ENCODE results near the gene TBC1D22A. TPM values are rescaled to one million over a fixed set of nuclear protein-coding genes. Genes with fewer than 3 reads are reported as not detected.

Gene TBC1D22A
- total RNA-seq, 4 donors from 2014 or later, result 31.2 to 111 (median 41.8) TPM

GRCh38 chr22:47030143-47030661 lies 267.8 kb downstream of the TBC1D22A start:
- in situ Hi-C loops (cut with MboI; ENCODE audit: low pct_ligation_motif_present in 1 of 4, low pct_unique_long_range_greater_than_20kb in 1 of 4, low sequenced_read_pairs in 3 of 4), result no loop called here
- Histone ChIP-seq H3K27me3 (no peaks in the 10 kb centered on the region), H3K36me3 (no peaks in the 10 kb centered on the region), H3K27ac (peak overlapping the region in 1 of 4 donors; percentile 31), H3K4me3 (no peak overlapping the region), H3K9me3 (no peaks in the 10 kb centered on the region), H3K4me1 (peaks cover 0 to 39% (median 26%) of the 10 kb centered on the region in 4 donors)
- 65 to 85% methylated on average over 6 to 7 of the region's 7 CpGs for WGBS, 2 donors (ENCODE audit: low coverage in 1 of 2)
- intact Hi-C loops (cut with DNase I; ENCODE audit: low total_unique reads), result no loop called here
- TF ChIP-seq POLR2AphosphoS5 (IDR thresholded peaks at IDR 0.05), result peak in 2 of 3 donors; percentile 46 to 53
- TF ChIP-seq EP300 (IDR thresholded peaks at IDR 0.05; ENCODE audit: low read depth), result no peak
- DNase-seq, result no peak

DNA sequence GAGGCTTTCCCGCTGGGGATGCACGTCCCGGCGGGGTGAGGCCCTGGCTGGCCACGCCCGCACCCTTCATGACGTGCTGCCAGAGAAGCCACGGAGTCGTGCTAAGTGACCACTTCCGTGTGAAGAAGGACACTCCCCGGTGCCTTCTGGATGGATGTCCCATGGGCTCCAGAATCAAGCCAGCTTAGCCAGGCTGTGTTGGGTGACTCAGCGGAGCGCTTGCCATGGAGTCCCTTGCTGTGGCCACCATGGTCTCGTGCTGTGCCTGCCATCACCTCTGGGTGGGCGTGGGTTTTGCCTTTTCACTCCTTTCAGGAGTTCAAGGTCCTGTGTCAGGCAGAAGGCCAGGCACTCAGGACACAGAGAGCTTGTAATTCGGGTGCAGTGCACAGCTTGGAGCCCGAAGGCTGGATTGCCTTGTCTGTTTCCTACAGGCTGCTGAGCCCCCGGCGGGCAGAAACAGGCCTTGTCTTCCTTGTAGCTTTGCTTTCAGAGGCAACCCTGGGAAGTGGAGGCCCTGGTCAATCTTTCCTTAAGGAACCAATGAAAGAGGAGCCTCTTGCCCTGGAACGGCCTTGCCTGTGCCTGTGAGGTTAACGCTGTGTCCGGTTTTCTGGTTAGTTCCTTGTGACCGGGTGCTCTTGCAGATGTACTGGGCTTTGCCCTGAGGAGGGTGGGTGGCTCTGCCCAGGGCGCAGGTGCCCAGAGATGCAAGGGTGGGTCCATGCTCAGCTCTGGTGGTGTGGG lies 268.6 kb downstream of the TBC1D22A start:
- Histone ChIP-seq H3K4me1 (peaks cover 0 to 39% (median 26%) of the 10 kb centered on the region in 4 donors), H3K36me3 (no peaks in the 10 kb centered on the region), H3K27ac (peak overlapping the region; percentile 10 to 82 (median 80)), H3K27me3 (no peaks in the 10 kb centered on the region), H3K9me3 (no peaks in the 10 kb centered on the region), H3K4me3 (no peak overlapping the region)
- in situ Hi-C loops (cut with MboI; ENCODE audit: low pct_ligation_motif_present in 1 of 4, low pct_unique_long_range_greater_than_20kb in 1 of 4, low sequenced_read_pairs in 3 of 4), result no loop called here
- WGBS, 2 donors (ENCODE audit: low coverage in 1 of 2), result 83% methylated on average over 20 of the region's 24 CpGs; no CpG with 5 or more reads in 1 of the 2 donors
- TF ChIP-seq, protein P1, sequence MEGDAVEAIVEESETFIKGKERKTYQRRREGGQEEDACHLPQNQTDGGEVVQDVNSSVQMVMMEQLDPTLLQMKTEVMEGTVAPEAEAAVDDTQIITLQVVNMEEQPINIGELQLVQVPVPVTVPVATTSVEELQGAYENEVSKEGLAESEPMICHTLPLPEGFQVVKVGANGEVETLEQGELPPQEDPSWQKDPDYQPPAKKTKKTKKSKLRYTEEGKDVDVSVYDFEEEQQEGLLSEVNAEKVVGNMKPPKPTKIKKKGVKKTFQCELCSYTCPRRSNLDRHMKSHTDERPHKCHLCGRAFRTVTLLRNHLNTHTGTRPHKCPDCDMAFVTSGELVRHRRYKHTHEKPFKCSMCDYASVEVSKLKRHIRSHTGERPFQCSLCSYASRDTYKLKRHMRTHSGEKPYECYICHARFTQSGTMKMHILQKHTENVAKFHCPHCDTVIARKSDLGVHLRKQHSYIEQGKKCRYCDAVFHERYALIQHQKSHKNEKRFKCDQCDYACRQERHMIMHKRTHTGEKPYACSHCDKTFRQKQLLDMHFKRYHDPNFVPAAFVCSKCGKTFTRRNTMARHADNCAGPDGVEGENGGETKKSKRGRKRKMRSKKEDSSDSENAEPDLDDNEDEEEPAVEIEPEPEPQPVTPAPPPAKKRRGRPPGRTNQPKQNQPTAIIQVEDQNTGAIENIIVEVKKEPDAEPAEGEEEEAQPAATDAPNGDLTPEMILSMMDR (IDR thresholded peaks at IDR 0.05), result no peak
- TF ChIP-seq EP300 (IDR thresholded peaks at IDR 0.05; ENCODE audit: low read depth), result no peak
- TF ChIP-seq POLR2A (IDR thresholded peaks at IDR 0.05), result no peak
- no peak for TF ChIP-seq POLR2AphosphoS5 (IDR thresholded peaks at IDR 0.05)
- intact Hi-C loops (cut with DNase I; ENCODE audit: low total_unique reads), result no loop called here
- DNase-seq, result peak; percentile 69

DNA sequence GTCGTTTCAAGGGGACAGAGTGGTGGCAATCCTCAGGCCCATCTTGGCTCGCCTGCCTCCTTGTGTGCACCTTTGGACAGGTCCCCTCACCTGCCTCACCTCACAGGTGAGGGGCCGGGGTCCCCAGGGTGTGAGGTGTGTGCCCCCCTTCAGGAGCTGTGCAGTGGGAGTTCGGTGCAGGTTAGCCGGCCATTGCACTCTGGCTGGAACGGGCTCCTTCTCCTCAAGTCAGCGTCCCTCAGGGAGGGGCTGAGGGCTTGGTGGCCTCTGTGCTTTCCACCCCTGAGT lies 269.1 kb downstream of the TBC1D22A start:
- Histone ChIP-seq H3K27me3 (no peaks in the 10 kb centered on the region), H3K9me3 (no peaks in the 10 kb centered on the region), H3K36me3 (no peaks in the 10 kb centered on the region), H3K4me1 (peaks cover 0 to 39% (median 26%) of the 10 kb centered on the region in 4 donors), H3K27ac (peak overlapping the region in 3 of 4 donors; percentile 77 to 82 (median 82)), H3K4me3 (no peak overlapping the region)
- 91% methylated on average over 6 of the region's 7 CpGs; no CpG with 5 or more reads in 1 of the 2 donors for WGBS, 2 donors (ENCODE audit: low coverage in 1 of 2)
- TF ChIP-seq EP300 (IDR thresholded peaks at IDR 0.05; ENCODE audit: low read depth) (no peak), POLR2AphosphoS5 (IDR thresholded peaks at IDR 0.05) (no peak), POLR2A (IDR thresholded peaks at IDR 0.05) (no peak)
- TF ChIP-seq, protein P1 (IDR thresholded peaks at IDR 0.05), result no peak
- intact Hi-C loops (cut with DNase I; ENCODE audit: low total_unique reads), result no loop called here
- in situ Hi-C loops (cut with MboI; ENCODE audit: low pct_ligation_motif_present in 1 of 4, low pct_unique_long_range_greater_than_20kb in 1 of 4, low sequenced_read_pairs in 3 of 4), result no loop called here
- no peak for DNase-seq

DNA sequence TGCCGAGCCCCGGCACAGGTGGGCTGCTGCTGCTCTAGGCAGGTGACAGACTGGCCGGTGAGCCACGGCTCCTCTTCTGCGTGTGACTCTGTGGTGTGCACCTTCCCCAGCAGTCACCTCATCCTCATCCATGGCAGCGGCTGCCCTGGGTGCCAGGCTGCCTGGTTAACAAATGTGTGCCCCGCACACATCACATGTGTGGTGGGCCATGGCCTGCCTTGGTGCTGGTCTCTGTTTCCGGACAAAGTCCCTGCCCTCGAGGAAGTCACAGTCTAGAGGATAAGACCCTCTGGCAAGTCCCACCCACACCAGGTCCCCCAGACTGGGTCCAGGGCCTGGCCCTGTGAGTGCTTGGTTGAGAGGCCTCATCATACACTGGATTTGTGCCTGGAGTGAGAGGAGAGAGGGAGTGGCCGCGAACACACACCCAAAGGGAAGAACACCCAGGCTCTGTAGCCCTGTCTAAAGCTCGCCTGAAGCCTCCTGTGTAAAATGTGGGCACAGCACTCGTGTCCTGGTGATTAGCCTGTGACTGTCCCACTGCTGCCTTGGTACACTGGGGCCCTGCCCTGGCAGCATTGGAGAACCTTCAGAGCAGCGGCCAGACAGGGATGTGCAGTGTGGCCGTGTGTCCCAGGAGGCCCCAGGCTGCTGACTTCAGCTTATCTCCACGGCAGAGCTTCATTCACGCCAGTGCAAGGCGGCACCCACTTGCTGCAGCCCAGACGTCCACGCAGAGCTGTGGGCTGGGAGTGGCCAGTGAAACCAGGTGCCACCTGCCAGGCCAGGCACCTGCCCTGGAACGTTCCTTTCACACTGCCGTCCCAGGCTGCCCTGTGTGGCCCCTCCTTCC lies 269.9 kb downstream of the TBC1D22A start:
- 66% methylated on average over 20 of the region's 22 CpGs; no CpG with 5 or more reads in 1 of the 2 donors for WGBS, 2 donors (ENCODE audit: low coverage in 1 of 2)
- H3K4me1 ChIP-seq, result peaks cover 0 to 39% (median 26%) of the 10 kb centered on the region in 4 donors

More for the DNA sequence above, 269.9 kb downstream of the TBC1D22A start:
- H3K36me3 ChIP-seq, result no peaks in the 10 kb centered on the region
- H3K27me3 ChIP-seq, result no peaks in the 10 kb centered on the region
- H3K9me3 ChIP-seq, result no peaks in the 10 kb centered on the region
- DNase-seq, result peak; percentile 60
- peak overlapping the region; percentile 68 to 82 (median 80) for H3K27ac ChIP-seq
- peak; percentile 28 for TF ChIP-seq POLR2A (IDR thresholded peaks at IDR 0.05)
- TF ChIP-seq, protein P1 (IDR thresholded peaks at IDR 0.05), result no peak
- in situ Hi-C loops (cut with MboI; ENCODE audit: low pct_ligation_motif_present in 1 of 4, low pct_unique_long_range_greater_than_20kb in 1 of 4, low sequenced_read_pairs in 3 of 4), result no loop called here
- intact Hi-C loops (cut with DNase I; ENCODE audit: low total_unique reads), result no loop called here
- no peak overlapping the region for H3K4me3 ChIP-seq

All from transverse colon (tissue), 4 donors.